Activated naive CD4-positive, alpha-beta T cell treated with anti-CD3 and anti-CD28 coated beads for 36 hours (primary cell): ENCODE data around the gene ANKRD24. TPM values are rescaled to one million over a fixed set of nuclear protein-coding genes. Genes with fewer than 3 reads are reported as not detected.
A peak's percentile ranks its signal among the peaks of the same experiment; 100 is the strongest.
"Not testable (repeated sequence)": the region's sequence is repeated elsewhere in the genome, so short reads cannot be mapped to it uniquely, and the experiment has no call there.

Experiments
- CTCF ChIA-PET: fragments of 350-600 bp; sonication (Branson Sonifier 250); formaldehyde crosslinking; loops from one replicate; lab custom pipeline; 2021; ENCODE audit warnings: antibody characterized with exemption; lab: Charles Lee
- DNase-seq: peaks from one replicate; pipeline ENCODE4 v3.0.0-alpha.2; 2020
- H3K27ac Mint-ChIP-seq: one replicate; pipeline ENCODE4 v1.8.0; 2021; ENCODE audit warnings: mild to moderate bottlenecking, mixed read lengths
- H3K27me3 Mint-ChIP-seq: one replicate; pipeline ENCODE4 v1.8.0; 2021; ENCODE audit warnings: low read depth, mixed read lengths
- H3K36me3 Mint-ChIP-seq: one replicate; pipeline ENCODE4 v1.8.0; 2021; ENCODE audit warnings: low read depth, mixed read lengths
- H3K4me1 Mint-ChIP-seq: one replicate; pipeline ENCODE4 v1.8.0; 2021; ENCODE audit warnings: low read depth, mixed read lengths
- H3K4me3 Mint-ChIP-seq: one replicate; pipeline ENCODE4 v1.8.0; 2021; ENCODE audit warnings: mild to moderate bottlenecking, moderate library complexity, mixed read lengths
- H3K9me3 Mint-ChIP-seq: one replicate; pipeline ENCODE4 v1.8.0; 2021; ENCODE audit warnings: mixed read lengths
- intact Hi-C: fragments of 100-400 bp; cut with micrococcal nuclease; formaldehyde crosslinking; loops from one replicate; pipeline ENCODE4 v1.15.1; 2023
- total RNA-seq, 2 experiments: library from RNA; stranded (reverse); gene quantifications; one replicate each; pipeline ENCODE4 v1.2.3, GENCODE V29; 2021

The ANKRD24 gene
- total RNA-seq, 2 experiments from 2014 or later: 2.5 to 2.6 TPM

DNA sequence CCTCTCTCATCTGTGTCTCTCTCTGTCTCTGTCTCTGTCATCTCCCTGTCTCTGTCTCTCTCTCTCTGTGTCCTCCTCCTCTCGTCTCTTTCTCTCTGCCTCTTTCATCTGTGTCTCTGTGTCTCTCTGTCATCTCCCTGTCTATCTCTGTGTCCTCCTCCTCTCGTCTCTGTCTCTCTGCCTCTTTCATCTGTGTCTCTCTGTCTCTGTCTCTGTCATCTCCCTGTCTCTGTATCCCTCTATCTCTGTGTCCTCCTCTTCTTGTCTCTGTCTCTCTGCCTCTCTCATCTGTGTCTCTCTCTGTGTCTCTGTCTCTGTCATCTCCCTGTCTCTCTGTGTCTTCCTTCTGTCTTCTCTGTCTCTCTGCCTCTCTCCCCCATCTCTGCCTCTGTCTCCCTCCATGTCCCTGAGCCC, 46.3 kb downstream of the ANKRD24 start:
- CTCF ChIA-PET: no interaction called here

DNA sequence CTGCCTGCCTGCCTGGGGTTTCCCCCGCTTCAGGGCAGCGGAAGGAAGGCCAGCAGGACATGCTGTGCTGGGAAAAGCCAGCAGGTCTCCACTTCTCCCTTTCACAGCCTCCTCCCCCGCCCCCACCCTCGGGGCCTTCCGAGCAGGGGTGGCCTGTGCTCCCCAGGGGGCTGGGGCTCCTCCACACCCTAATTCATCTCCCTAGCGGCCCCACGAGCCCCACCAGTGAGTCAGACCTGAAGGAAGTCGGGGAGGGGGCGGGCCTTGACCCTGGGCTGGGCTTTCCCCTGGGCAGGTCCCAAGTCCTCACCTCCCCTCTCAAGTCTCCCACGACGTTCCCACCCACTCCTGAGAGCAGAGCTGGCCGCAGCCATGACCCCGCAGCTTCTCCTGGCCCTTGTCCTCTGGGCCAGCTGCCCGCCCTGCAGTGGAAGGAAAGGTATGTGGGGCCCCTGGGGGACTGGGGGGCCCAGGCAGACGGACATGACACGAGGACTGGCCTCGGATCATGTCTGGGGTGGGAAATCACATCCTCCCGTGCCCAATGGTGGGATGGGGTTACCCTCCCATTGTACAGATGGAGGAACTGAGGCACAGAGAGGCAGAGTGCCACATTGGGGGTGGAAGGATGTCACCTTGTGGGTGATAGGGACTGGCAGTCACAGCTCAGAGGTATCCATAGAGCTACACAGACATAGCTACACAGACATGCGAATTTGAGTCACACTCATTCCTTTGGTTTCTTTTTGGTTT, 46.9 kb downstream of the ANKRD24 start, which contains the start of gene EBI3:
TSS of gene EBI3 (plus strand) at position 345 of the 753 bp plus-strand sequence. CDS start at position 373, 28 bp downstream.
- Mint-ChIP-seq H3K4me3 (no peak within 1 kb of the TSS), H3K27ac (peak within 1 kb of the TSS; percentile 60), H3K9me3 (no peaks in the 10 kb centered on the region), H3K27me3 (peaks cover 6% of the 10 kb centered on the region), H3K4me1 (peaks cover 7% of the 10 kb centered on the region), H3K36me3 (no peaks in the 10 kb centered on the region)
- DNase-seq: peak; percentile 90
- CTCF ChIA-PET: interaction anchor here (1.1 kb wide), 1 partner anchor 24 kb away, joined by 3 read pairs; no protein-coding TSS in a partner anchor
- intact Hi-C loops: loop anchor here (1.0 kb wide), 1 partner anchor 18 kb away; the partner anchor contains the start of gene YJU2

More for the DNA sequence above, 46.3 kb downstream of the ANKRD24 start:
- intact Hi-C loops: loop anchor here (1.0 kb wide), 1 partner anchor 19 kb away; the partner anchor contains the start of gene YJU2
- Mint-ChIP-seq H3K9me3 (no peaks in the 10 kb centered on the region), H3K27ac (no peak overlapping the region), H3K27me3 (peaks cover 6% of the 10 kb centered on the region), H3K4me3 (no peak overlapping the region), H3K4me1 (peaks cover 7% of the 10 kb centered on the region), H3K36me3 (no peaks in the 10 kb centered on the region)
- no peak for DNase-seq

DNA sequence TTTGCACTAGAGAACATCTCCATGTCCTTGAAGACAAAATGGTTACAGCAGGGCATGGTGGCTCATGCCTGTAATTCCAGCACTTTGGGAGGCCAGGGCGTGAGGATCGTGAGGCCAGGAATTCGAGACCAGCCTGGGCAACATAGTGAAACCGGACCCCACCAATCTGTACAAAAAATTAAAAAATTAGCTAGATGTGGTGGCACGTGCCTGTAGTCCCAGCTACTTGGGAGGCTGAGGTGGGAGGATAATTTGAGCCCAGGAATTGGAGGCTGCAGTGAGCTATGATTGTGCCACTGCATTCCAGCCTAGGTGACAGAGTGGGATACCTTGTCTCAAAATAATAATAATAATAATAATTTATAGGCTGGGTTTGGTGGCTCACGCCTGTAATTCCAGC, 47.7 kb downstream of the ANKRD24 start:
- intact Hi-C loops, H3K36me3 Mint-ChIP-seq, H3K27ac Mint-ChIP-seq, DNase-seq, H3K4me3 Mint-ChIP-seq, H3K27me3 Mint-ChIP-seq, H3K4me1 Mint-ChIP-seq, H3K9me3 Mint-ChIP-seq: not testable (repeated sequence)
- CTCF ChIA-PET: interaction anchor here (1.1 to 1.3 kb wide), 2 partner anchors 17 to 25 kb away, joined by 3 to 7 read pairs; partner anchors contain the start of gene YJU2

DNA sequence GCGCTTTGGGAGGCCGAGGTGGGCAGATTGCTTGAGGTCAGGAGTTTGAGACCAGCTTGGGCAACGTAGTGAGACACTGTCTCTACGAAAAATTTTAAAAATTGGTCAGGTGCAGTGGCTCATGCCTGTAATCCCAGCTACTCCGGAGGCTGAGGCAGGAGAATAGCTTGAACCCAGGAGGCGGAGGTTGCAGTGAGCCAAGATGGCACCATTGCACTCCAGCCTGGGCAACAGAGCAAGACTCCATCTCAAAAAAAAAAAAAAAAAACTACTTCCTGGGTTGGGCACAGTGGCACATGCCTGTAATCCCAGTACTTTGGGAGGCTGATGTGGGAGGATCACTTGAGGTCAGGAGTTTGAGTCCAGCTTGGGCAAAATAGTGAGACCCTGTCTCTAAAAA, 49.0 kb downstream of the ANKRD24 start:
- H3K4me3 Mint-ChIP-seq, H3K36me3 Mint-ChIP-seq, H3K27me3 Mint-ChIP-seq, intact Hi-C loops, H3K4me1 Mint-ChIP-seq, DNase-seq, H3K9me3 Mint-ChIP-seq: not testable (repeated sequence)
- H3K27ac Mint-ChIP-seq: peak overlapping the region; percentile 48
- CTCF ChIA-PET: interaction anchor here (0.6 to 1.4 kb wide), 5 partner anchors 9 to 112 kb away, joined by 3 to 7 read pairs (median 3); partner anchors contain the start of genes MPND and YJU2

DNA sequence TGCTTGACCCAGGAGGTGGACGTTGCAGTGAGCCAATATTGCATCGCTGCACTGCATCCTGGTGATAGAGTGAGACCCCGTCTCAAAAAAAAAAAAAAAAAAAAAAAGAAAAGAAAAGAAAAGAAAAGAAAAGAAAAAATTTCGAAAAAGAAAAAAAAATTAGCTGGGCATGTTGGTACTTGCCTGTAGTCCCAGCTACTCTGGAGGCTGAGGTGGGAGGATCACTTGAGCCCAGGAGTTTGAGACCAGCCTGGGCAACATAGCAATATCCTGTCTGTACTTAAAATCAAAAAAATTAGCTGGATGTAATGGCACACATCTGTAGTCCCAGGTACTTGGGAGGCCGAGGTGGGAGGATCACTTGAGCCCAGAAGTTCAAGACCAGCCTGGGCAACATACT, 49.6 kb downstream of the ANKRD24 start:
- H3K36me3 Mint-ChIP-seq, H3K4me1 Mint-ChIP-seq, H3K4me3 Mint-ChIP-seq, H3K27ac Mint-ChIP-seq, H3K27me3 Mint-ChIP-seq, DNase-seq, intact Hi-C loops, H3K9me3 Mint-ChIP-seq: not testable (repeated sequence)
- CTCF ChIA-PET: interaction anchor here (0.5 to 1.4 kb wide), 5 partner anchors 8 to 555 kb away, joined by 3 to 5 read pairs (median 3); partner anchors contain the start of gene MPND

DNA sequence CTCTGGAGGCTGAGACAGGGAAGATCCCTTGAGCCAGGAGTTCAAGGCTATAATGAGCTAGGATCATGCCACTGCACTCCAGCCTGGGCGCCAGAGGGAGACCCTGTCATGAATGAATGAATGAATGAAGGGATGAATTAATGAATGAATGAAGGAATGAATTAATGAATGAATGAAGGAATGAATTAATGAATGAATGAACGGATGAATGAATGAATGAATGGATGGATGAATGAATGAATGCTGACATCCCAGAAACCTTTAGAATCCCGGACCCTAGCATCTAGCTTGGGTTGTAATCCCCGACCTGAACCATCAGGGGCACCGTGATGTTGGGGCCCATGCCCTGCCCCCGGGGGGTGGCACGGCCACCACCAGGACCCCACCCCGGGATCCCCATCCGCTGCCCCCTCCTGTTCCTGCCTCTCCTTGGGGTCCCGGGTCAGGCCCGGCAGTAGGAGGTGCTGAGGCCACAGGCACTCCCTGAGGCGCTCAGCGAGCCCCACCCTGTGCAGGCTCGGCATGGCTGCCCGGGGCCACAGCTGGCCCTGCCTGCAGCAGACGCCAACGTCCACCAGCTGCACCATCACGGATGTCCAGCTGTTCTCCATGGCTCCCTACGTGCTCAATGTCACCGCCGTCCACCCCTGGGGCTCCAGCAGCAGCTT, 50.3 kb downstream of the ANKRD24 start:
- H3K27ac Mint-ChIP-seq: no peak overlapping the region
- intact Hi-C loops: no loop called here
- peaks cover 6% of the 10 kb centered on the region for H3K27me3 Mint-ChIP-seq
- H3K4me1 Mint-ChIP-seq: peaks cover 3% of the 10 kb centered on the region
- CTCF ChIA-PET: interaction anchor here (0.5 to 1.4 kb wide), 8 partner anchors 9 to 556 kb away, joined by 3 to 4 read pairs (median 3); partner anchors contain the start of gene MPND
- H3K36me3 Mint-ChIP-seq: no peaks in the 10 kb centered on the region
- no peaks in the 10 kb centered on the region for H3K9me3 Mint-ChIP-seq
- no peak for DNase-seq
- no peak overlapping the region for H3K4me3 Mint-ChIP-seq

DNA sequence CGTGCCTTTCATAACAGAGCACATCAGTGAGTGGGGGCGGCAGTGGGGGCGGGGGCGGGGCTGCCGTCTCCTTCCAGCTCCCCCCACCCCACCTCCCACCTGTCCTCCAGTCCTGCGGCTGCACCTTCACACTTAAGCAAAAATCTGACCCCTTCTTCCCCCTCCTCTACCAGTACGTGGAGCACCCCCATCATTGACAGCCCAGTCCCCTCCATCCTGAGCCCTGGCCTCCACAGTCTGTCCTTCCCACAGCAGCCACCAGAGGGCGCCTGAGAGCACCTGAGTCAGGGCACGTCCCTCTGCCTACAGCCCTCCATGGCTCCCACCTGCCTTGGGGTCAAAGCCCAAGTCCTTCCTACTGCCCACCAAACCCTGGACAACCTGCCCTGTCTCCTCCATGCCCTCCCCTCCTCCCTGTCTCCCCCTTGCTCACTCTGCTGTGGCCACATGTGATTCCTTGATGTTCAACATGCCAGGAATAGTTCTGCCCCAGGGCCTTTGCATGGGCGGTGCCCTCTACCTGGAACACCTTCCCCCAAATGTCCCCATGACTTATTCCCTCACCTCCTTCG, 50.9 kb downstream of the ANKRD24 start:
- Mint-ChIP-seq H3K27me3 (peaks cover 6% of the 10 kb centered on the region), H3K4me3 (no peak overlapping the region), H3K36me3 (no peaks in the 10 kb centered on the region), H3K9me3 (no peaks in the 10 kb centered on the region), H3K4me1 (peaks cover 3% of the 10 kb centered on the region), H3K27ac (peak overlapping the region; percentile 53)
- peak; percentile 89 for DNase-seq
- intact Hi-C loops: no loop called here
- CTCF ChIA-PET: interaction anchor here (0.6 to 1.1 kb wide), 6 partner anchors 8 to 237 kb away, joined by 3 to 5 read pairs (median 4); no protein-coding TSS in a partner anchor

DNA sequence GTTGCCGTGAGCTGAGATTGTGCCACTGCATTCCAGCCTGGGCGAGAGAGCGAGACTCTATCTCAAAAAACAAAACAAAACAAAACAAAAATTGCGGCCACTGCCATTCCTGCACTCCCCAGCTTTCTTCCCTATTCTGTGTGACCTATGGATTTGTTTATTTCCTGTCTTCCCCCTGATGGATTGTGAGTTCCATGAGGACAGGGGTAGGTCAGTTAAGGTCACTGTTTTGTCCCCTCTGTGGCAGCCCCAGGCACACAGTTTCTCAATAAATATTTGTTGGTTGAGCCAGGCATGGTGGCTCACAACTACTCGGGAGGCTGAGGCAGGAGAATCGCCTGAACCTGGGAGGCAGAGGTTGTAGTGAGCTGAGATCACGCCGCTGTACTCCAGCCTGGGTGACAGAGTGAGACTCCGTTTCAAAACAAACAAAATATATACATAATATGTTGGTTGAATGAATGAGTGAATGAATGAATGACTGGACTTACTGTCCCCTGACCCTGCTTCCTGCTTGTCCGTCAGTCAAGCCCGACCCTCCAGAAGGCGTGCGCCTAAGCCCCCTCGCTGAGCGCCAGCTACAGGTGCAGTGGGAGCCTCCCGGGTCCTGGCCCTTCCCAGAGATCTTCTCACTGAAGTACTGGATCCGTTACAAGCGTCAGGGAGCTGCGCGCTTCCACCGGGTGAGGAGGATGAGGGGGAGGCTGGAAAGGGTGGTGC, 51.8 kb downstream of the ANKRD24 start:
- peaks cover 6% of the 10 kb centered on the region for H3K27me3 Mint-ChIP-seq

DNA sequence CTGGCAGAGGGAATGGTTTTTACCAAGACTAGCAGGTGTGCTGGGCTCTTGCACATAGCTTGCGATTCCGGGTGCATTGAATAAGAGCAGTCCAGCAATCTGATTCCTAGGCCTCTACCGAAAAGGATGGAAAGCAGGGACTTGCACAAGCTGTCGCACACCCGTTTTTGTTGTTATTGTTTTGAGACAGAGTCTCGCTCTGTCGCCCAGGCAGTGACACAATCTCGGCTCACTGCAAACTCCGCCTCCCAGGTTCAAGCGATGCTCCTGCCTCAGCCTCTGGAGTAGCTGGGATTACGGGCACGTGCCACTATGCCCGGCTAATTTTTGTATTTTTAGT, 52.3 kb downstream of the ANKRD24 start:
- no peak overlapping the region for H3K27ac Mint-ChIP-seq
- peaks cover 2% of the 10 kb centered on the region for H3K4me1 Mint-ChIP-seq
- no peak overlapping the region for H3K4me3 Mint-ChIP-seq
- DNase-seq: no peak
- H3K36me3 Mint-ChIP-seq: no peaks in the 10 kb centered on the region
- CTCF ChIA-PET: interaction anchor here (0.8 to 1.1 kb wide), 3 partner anchors 12 to 94 kb away, joined by 4 to 5 read pairs (median 5); partner anchors contain the start of gene YJU2
- peaks cover 6% of the 10 kb centered on the region for H3K27me3 Mint-ChIP-seq
- intact Hi-C loops: no loop called here
- H3K9me3 Mint-ChIP-seq: no peaks in the 10 kb centered on the region

More for the DNA sequence above, 51.8 kb downstream of the ANKRD24 start:
- Mint-ChIP-seq H3K4me3 (no peak overlapping the region), H3K27ac (no peak overlapping the region), H3K4me1 (peaks cover 3% of the 10 kb centered on the region), H3K9me3 (no peaks in the 10 kb centered on the region), H3K36me3 (no peaks in the 10 kb centered on the region)
- no peak for DNase-seq
- CTCF ChIA-PET: interaction anchor here (0.8 to 1.1 kb wide), 4 partner anchors 10 to 94 kb away, joined by 4 to 5 read pairs (median 5); partner anchors contain the start of gene YJU2
- intact Hi-C loops: no loop called here

DNA sequence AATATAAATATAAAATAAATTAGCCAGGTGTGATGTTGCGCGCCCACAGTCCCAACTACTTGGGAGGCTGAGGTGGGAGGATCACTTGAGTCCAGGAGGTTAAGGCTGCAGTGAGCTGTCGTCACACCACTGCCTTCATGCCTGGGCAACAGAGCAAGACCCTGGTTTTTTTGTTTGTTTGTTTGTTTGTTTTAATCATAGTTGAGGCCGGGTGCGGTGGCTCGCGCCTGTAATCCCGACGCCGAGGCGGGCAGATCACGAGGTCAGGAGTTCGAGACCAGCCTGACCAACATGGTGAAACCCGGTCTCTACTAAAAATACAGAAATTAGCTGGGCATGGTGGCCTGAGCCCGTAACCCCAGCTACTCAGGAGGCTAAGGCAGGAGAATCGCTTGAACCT, 55.0 kb downstream of the ANKRD24 start:
- H3K4me3 Mint-ChIP-seq, DNase-seq, H3K27ac Mint-ChIP-seq, H3K27me3 Mint-ChIP-seq, H3K4me1 Mint-ChIP-seq, intact Hi-C loops, H3K36me3 Mint-ChIP-seq, H3K9me3 Mint-ChIP-seq: not testable (repeated sequence)
- CTCF ChIA-PET: interaction anchor here (1.2 kb wide), 1 partner anchor 115 kb away, joined by 3 read pairs; no protein-coding TSS in a partner anchor

DNA sequence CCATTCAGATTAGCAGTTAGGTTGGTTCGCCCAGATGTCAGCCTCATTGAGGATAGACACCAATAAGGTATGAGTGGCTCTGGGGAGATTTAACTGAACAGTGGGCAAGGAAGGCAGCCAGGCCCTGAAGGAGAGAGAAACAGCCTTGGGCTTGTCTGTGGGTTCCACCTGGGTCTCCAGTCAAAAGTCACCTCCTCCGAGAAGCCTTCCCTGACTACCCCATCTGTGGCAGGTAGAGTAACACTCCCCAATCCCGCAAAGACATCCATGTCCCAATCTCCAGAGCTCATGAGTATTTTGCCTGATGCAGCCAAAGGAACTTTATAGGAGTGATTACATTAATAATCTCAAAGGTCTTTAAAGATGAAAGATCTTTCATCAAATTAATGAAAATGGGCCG, 56.3 kb downstream of the ANKRD24 start:
- intact Hi-C loops: no loop called here
- H3K36me3 Mint-ChIP-seq: no peaks in the 10 kb centered on the region
- H3K27ac Mint-ChIP-seq: no peak overlapping the region
- CTCF ChIA-PET: no interaction called here
- no peaks in the 10 kb centered on the region for H3K4me1 Mint-ChIP-seq
- DNase-seq: no peak
- peaks cover 8% of the 10 kb centered on the region for H3K9me3 Mint-ChIP-seq
- H3K27me3 Mint-ChIP-seq: no peaks in the 10 kb centered on the region
- no peak overlapping the region for H3K4me3 Mint-ChIP-seq
